Measurements from ENCODE around the gene PAGR1.

DNA sequence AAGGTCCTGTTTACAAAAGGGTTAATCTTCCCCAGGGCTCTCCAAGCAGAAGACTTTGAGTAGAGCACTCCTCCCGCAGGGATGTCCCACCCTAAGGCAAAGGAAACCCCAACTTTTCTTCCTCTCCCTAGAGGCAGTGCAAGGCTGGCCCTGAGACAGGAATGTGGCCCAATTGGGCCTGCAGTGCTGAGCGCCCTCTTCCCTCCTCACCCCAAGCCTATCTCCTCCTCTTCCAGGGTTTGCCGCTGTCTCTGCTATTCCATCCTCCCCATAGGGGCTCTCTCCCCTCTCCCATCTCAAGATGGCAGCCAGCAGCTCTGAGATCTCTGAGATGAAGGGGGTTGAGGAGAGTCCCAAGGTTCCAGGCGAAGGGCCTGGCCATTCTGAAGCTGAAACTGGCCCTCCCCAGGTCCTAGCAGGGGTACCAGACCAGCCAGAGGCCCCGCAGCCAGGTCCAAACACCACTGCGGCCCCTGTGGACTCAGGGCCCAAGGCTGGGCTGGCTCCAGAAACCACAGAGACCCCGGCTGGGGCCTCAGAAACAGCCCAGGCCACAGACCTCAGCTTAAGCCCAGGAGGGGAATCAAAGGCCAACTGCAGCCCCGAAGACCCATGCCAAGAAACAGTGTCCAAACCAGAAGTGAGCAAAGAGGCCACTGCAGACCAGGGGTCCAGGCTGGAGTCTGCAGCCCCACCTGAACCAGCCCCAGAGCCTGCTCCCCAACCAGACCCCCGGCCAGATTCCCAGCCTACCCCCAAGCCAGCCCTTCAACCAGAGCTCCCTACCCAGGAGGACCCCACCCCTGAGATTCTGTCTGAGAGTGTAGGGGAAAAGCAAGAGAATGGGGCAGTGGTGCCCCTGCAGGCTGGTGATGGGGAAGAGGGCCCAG lies 3.0 kb upstream of the PAGR1 start:
- no peak for TF ChIP-seq RARB (CRISPR knock-in tag; IDR thresholded peaks at IDR 0.05)
- TF ChIP-seq ZC3H10 (CRISPR knock-in tag; IDR thresholded peaks at IDR 0.05), result no peak
- no peak for TF ChIP-seq ISL1 (CRISPR knock-in tag; IDR thresholded peaks at IDR 0.05)
- no peak for TF ChIP-seq PATZ1 (CRISPR knock-in tag; IDR thresholded peaks at IDR 0.05; ENCODE audit: borderline replicate concordance)
- TF ChIP-seq ARNTL (CRISPR knock-in tag; IDR thresholded peaks at IDR 0.05; ENCODE audit: borderline replicate concordance, low read depth), result no peak
- no peak for TF ChIP-seq SNAI2 (CRISPR knock-in tag; IDR thresholded peaks at IDR 0.05)
- no peak for TF ChIP-seq ZFP30 (CRISPR knock-in tag; IDR thresholded peaks at IDR 0.05)
- TF ChIP-seq POU6F1 (CRISPR knock-in tag; IDR thresholded peaks at IDR 0.05; ENCODE audit: borderline replicate concordance, low read depth), result no peak

Data from SK-N-SH treated with all-trans-retinoic acid at 6 μM for 48 hours (cell line).